Upper lobe of left lung (tissue), 6 donors: ENCODE data around the gene BNIP5. TPM values are rescaled to one million over a fixed set of nuclear protein-coding genes. Genes with fewer than 3 reads are reported as not detected.

ENCODE experiments used
- ATAC-seq, 2 donors: fragments of 200-7000 bp; cut with Tn5 transposase; one replicate each; pipeline ENCODE4 v1.9.1; 2022; ENCODE audit warnings: mild to moderate bottlenecking in 2 of 2, moderate library complexity in 2 of 2; ENCODE audit not compliant: low FRiP score in 2 of 2
- DNase-seq, 2 donors: peaks; one replicate each; pipeline ENCODE4 v3.0.0-alpha.2; 2019 to 2020
- H3K27ac ChIP-seq, 4 donors: fragments of 200-600 bp; sonication (generic); one replicate each; pipeline ENCODE4 v1.5.1; 2016 to 2019
- H3K27me3 ChIP-seq, 4 donors: fragments of 200-600 bp; sonication (generic); one replicate each; pipeline ENCODE4 v1.5.1; 2017 to 2019
- H3K36me3 ChIP-seq, 4 donors: fragments of 200-600 bp; sonication (generic); one replicate each; pipeline ENCODE4 v1.5.1; 2016 to 2019
- H3K4me1 ChIP-seq, 4 donors: fragments of 200-600 bp; sonication (generic); one replicate each; pipeline ENCODE4 v1.5.1; 2018 to 2019
- H3K4me3 ChIP-seq, 4 donors: fragments of 200-600 bp; sonication (generic); one replicate each; pipeline ENCODE4 v1.5.1; 2017 to 2019; ENCODE audit warnings: mild to moderate bottlenecking in 2 of 4, moderate library complexity in 1 of 4
- H3K9me3 ChIP-seq, 4 donors: fragments of 200-600 bp; sonication (generic); one replicate each; pipeline ENCODE4 v1.5.1; 2018 to 2019
- CTCF ChIP-seq, 6 experiments: fragments of 450-650 bp in 4 of 6; fragments of 200-600 bp in 2 of 6; sonication (generic) in 2 of 6; IDR thresholded peaks; one replicate each; pipeline ENCODE4 v1.5.1; 2016 to 2019; ENCODE audit warnings: antibody characterized with exemption in 6 of 6
- EP300 ChIP-seq, 4 donors: sonication (generic); formaldehyde crosslinking; IDR thresholded peaks; one replicate each; pipeline ENCODE4 v1.5.1; 2017; ENCODE audit warnings: antibody characterized with exemption in 4 of 4, control low read depth in 2 of 4
- POLR2A ChIP-seq, 4 donors: fragments of 450-650 bp; IDR thresholded peaks; one replicate each; pipeline ENCODE4 v1.5.1; 2016 to 2017; ENCODE audit warnings: antibody characterized with exemption in 4 of 4, mild to moderate bottlenecking in 2 of 4
- POLR2AphosphoS5 ChIP-seq, 2 donors: sonication (generic); formaldehyde crosslinking; IDR thresholded peaks; one replicate each; pipeline ENCODE4 v1.5.1; 2017; ENCODE audit warnings: antibody characterized with exemption in 2 of 2
- WGBS, 2 donors: methylation state at CpG; one replicate each; pipeline ENCODE4 v1.1.5; 2017 to 2018; 5-methylcytosine and 5-hydroxymethylcytosine counted together
- total RNA-seq, 6 donors: library from RNA; depleted of rRNA in 4 of 6; stranded (reverse); fragments of >200 nt in 4 of 6; gene quantifications; one replicate each; pipeline versions ENCODE4 v1.1.0 to v1.2.1, GENCODE V29; 2016 to 2021
- donor health status: DM: no; HTN: no; CAD: no; lungs with moderate emphysema.
- donor health status: DM: no; HTN: yes; CAD: no; lungs with severe emphysema.

Gene BNIP5
- total RNA-seq, 6 donors from 2014 or later: 0.10 TPM; not detected in 5

- WGBS, 2 donors: 65 to 74% methylated on average over 5 to 15 of the region's 15 CpGs
- no peak for DNase-seq
Measured at GRCh38 chr6:36373368-36374019, 36.8 kb upstream of the BNIP5 start.

GRCh38 chr6:36372088-36372487, 35.4 kb upstream of the BNIP5 start:
- no peak for ATAC-seq
- Histone ChIP-seq H3K4me1 (peaks cover 0 to 11% (median 4%) of the 10 kb centered on the region in 4 donors), H3K27ac (no peak overlapping the region), H3K36me3 (no peaks in the 10 kb centered on the region), H3K9me3 (no peaks in the 10 kb centered on the region), H3K27me3 (no peaks in the 10 kb centered on the region), H3K4me3 (no peak overlapping the region)
- WGBS, 2 donors: 92 to 93% methylated on average over 6 of the region's 6 CpGs
- TF ChIP-seq EP300 (IDR thresholded peaks at IDR 0.05) (no peak), POLR2A (IDR thresholded peaks at IDR 0.05) (no peak), POLR2AphosphoS5 (IDR thresholded peaks at IDR 0.05) (no peak), CTCF (IDR thresholded peaks at IDR 0.05) (no peak)
- DNase-seq: no peak

More at GRCh38 chr6:36373368-36374019, 36.8 kb upstream of the BNIP5 start:
- no peak for ATAC-seq
- no peaks in the 10 kb centered on the region for H3K36me3 ChIP-seq
- peaks cover 0 to 11% (median 4%) of the 10 kb centered on the region in 4 donors for H3K4me1 ChIP-seq
- H3K9me3 ChIP-seq: no peaks in the 10 kb centered on the region
- H3K27me3 ChIP-seq: no peaks in the 10 kb centered on the region
- TF ChIP-seq CTCF (IDR thresholded peaks at IDR 0.05) (no peak), EP300 (IDR thresholded peaks at IDR 0.05) (no peak), POLR2AphosphoS5 (IDR thresholded peaks at IDR 0.05) (no peak), POLR2A (IDR thresholded peaks at IDR 0.05) (no peak)
- no peak overlapping the region for H3K27ac ChIP-seq
- no peak overlapping the region for H3K4me3 ChIP-seq

- Histone ChIP-seq H3K9me3 (no peaks in the 10 kb centered on the region), H3K4me3 (no peak overlapping the region), H3K4me1 (peaks cover 0 to 11% (median 4%) of the 10 kb centered on the region in 4 donors), H3K36me3 (no peaks in the 10 kb centered on the region), H3K27me3 (no peaks in the 10 kb centered on the region), H3K27ac (no peak overlapping the region)
- no peak for ATAC-seq
- 94% methylated on average over 8 of the region's 9 CpGs; no CpG with 5 or more reads in 1 of the 2 donors for WGBS, 2 donors
- DNase-seq: no peak
- TF ChIP-seq POLR2AphosphoS5 (IDR thresholded peaks at IDR 0.05): no peak
- no peak for TF ChIP-seq EP300 (IDR thresholded peaks at IDR 0.05)
- no peak for TF ChIP-seq CTCF (IDR thresholded peaks at IDR 0.05)
- TF ChIP-seq POLR2A (IDR thresholded peaks at IDR 0.05): no peak
Measured at GRCh38 chr6:36371211-36371610, 34.5 kb upstream of the BNIP5 start.

- Histone ChIP-seq H3K9me3 (no peaks in the 10 kb centered on the region), H3K27me3 (no peaks in the 10 kb centered on the region), H3K4me3 (no peak overlapping the region), H3K36me3 (no peaks in the 10 kb centered on the region), H3K27ac (no peak overlapping the region), H3K4me1 (peaks cover 0 to 11% (median 4%) of the 10 kb centered on the region in 4 donors)
- DNase-seq (no peak), ATAC-seq (no peak)
- no peak for TF ChIP-seq POLR2A (IDR thresholded peaks at IDR 0.05)
- TF ChIP-seq CTCF (IDR thresholded peaks at IDR 0.05): no peak
- TF ChIP-seq EP300 (IDR thresholded peaks at IDR 0.05): no peak
- no peak for TF ChIP-seq POLR2AphosphoS5 (IDR thresholded peaks at IDR 0.05)
- WGBS, 2 donors: 96 to 97% methylated on average over 2 of the region's 2 CpGs
Measured at GRCh38 chr6:36370638-36371037, 34.0 kb upstream of the BNIP5 start.
